ENCODE measurements around the gene LRRN2. TPM values are rescaled to one million over a fixed set of nuclear protein-coding genes. Genes with fewer than 3 reads are reported as not detected.

Gene LRRN2
- total and polyA plus RNA-seq, 9 donors: 0.23 to 9.7 (median 3.7) TPM

DNA sequence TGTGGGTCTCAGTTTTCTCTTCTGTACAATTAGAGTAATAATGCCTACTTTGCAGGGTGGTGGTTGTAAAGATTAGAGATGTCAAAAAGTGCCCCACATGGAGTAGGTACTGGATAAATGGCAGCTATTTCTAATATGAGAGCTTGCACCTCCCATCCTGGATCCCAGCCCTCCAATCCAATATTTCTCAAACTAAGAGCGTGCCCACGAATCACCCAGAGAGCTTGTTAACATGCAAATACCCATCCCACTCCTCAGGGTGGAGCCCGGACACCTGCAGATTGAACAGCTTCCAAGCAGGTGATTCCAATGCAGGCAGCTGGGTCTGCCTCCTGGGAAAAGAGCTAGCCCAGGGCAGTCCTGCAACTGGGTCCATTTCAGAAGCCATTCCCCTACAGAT is 33.0 kb downstream of the LRRN2 start:
- H3K4me1 ChIP-seq (ENCODE audit: insufficient read depth): no peaks in the 10 kb centered on the region
- no peak overlapping the region for H3K4me3 ChIP-seq
- intact Hi-C loops (cut with DNase I): no loop called here
- TF ChIP-seq POLR2A (IDR thresholded peaks at IDR 0.05): no peak
- TF ChIP-seq, protein P1, sequence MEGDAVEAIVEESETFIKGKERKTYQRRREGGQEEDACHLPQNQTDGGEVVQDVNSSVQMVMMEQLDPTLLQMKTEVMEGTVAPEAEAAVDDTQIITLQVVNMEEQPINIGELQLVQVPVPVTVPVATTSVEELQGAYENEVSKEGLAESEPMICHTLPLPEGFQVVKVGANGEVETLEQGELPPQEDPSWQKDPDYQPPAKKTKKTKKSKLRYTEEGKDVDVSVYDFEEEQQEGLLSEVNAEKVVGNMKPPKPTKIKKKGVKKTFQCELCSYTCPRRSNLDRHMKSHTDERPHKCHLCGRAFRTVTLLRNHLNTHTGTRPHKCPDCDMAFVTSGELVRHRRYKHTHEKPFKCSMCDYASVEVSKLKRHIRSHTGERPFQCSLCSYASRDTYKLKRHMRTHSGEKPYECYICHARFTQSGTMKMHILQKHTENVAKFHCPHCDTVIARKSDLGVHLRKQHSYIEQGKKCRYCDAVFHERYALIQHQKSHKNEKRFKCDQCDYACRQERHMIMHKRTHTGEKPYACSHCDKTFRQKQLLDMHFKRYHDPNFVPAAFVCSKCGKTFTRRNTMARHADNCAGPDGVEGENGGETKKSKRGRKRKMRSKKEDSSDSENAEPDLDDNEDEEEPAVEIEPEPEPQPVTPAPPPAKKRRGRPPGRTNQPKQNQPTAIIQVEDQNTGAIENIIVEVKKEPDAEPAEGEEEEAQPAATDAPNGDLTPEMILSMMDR (IDR thresholded peaks at IDR 0.05): no peak
- TF ChIP-seq EP300 (IDR thresholded peaks at IDR 0.05): no peak
- WGBS, 3 donors: 34 to 82% (median 41%) methylated on average over 3 of the region's 3 CpGs
- no peaks in the 10 kb centered on the region for H3K36me3 ChIP-seq
- H3K27ac ChIP-seq: no peak overlapping the region
- no peak for DNase-seq
- H3K9me3 ChIP-seq: no peaks in the 10 kb centered on the region
- no peaks in the 10 kb centered on the region for H3K27me3 ChIP-seq

DNA sequence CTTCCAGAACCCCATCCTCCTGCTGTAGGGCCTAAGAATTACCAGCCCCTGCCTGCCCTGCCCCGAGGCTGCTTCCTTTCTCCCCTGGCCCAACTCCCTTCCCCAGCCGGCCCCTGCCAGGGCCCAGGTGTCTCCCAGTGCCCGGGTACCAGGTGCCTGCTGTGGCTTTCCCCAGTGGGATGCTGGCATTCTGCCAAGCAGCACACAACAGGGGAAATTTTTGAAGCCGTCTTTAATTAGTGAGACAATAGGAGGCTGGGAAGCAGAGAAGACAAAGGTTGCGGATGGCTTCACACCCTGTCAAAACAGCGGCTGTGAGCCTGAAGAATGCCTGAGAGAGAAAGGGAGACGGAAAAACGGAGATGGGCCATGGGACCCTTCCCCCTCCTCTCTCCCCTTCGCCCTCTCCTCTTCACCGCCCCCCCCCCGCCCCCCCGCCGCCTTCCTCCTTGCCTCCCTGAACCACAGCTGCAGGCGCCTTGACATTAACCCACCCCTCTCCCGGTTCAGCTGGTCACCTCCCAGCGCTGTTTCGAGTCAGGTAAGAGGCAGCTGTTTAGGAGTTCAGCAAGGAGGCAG is 33.6 kb downstream of the LRRN2 start:
- 42 to 56% (median 45%) methylated on average over 15 to 16 of the region's 17 CpGs for WGBS, 3 donors
- intact Hi-C loops (cut with DNase I): no loop called here
- H3K4me1 ChIP-seq (ENCODE audit: insufficient read depth): no peaks in the 10 kb centered on the region
- no peaks in the 10 kb centered on the region for H3K27me3 ChIP-seq
- TF ChIP-seq, protein P1 (IDR thresholded peaks at IDR 0.05): no peak
- TF ChIP-seq POLR2A (IDR thresholded peaks at IDR 0.05): no peak
- TF ChIP-seq EP300 (IDR thresholded peaks at IDR 0.05): no peak
- H3K9me3 ChIP-seq: no peaks in the 10 kb centered on the region
- no peaks in the 10 kb centered on the region for H3K36me3 ChIP-seq
- H3K27ac ChIP-seq: no peak overlapping the region
- no peak overlapping the region for H3K4me3 ChIP-seq
- no peak for DNase-seq

DNA sequence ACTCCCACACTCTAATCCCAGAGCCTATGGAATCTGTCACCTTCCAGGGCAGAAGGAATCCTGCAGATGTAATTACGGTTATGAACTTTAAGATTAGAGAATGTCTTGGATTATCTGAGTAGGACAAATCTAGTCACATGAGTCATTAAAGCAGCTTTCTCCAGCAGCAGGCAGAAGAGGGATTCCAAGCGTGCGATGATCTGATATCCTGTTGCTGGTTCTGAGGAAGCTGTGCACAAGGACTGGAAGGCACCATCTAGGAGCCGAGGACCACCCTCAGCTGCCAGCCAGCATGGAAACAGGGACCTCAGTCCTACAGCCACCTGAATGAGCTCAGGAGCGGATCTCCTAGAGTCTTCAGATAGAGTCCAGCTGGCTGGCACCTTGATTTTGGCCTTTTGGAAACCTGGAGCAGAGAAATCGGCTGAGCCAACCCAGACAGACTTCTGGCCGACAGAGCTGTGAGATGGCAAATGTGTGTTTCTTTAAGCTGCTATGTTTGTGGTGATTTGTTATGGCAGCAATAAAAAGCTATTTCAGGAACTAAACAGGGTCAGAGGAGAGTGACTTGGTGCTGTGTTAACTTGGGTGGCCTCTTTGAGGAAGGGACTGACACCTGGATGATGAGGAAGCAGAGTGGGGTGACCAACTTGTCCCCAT is 34.5 kb downstream of the LRRN2 start:
- 73 to 87% (median 77%) methylated on average over 7 of the region's 7 CpGs for WGBS, 3 donors
- Histone ChIP-seq H3K27ac (no peak overlapping the region), H3K36me3 (no peaks in the 10 kb centered on the region), H3K4me3 (no peak overlapping the region), H3K4me1 (ENCODE audit: insufficient read depth) (no peaks in the 10 kb centered on the region), H3K27me3 (no peaks in the 10 kb centered on the region), H3K9me3 (no peaks in the 10 kb centered on the region)
- TF ChIP-seq POLR2A (IDR thresholded peaks at IDR 0.05): no peak
- TF ChIP-seq EP300 (IDR thresholded peaks at IDR 0.05): no peak
- TF ChIP-seq, protein P1 (IDR thresholded peaks at IDR 0.05): no peak
- no peak for DNase-seq
- intact Hi-C loops (cut with DNase I): no loop called here

DNA sequence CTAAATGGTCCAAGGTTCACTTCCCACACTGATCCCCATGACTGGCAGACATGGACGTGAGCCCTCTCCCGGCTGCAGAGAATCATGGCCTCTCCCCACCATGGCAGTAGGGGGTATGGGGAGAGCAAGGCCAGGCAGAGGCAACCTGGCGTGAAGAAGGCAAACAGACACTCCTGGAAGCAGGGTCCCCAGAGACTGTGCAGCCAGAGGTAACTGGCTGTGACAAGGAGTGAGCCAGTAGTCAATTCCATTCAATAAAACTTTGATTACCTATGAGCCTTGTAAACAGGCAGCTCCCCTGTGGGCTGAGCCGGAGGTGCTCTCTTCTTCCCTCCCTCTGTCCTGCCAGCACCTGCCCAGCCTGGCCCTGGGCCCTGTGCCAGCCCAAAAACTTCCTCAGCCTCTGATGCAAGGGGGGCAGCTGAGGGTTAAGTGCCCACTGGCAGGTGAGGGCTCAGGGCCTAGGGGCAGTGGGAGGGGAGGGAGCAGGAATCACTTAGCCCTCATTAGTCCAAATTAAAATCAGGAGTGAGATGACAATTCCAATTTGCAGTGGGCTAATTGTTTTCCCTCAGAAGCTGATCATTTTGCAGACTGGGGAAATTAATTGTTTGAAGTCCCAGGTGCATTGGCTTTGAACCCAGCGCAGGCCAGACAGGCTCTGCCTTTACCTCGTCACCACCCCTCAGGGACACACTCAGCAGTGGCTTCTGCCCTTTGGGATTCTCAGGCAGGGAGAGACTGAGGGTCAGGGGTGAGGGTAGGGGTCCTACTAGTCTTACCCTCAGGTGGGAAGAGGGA is 35.6 kb downstream of the LRRN2 start:
- Histone ChIP-seq H3K27me3 (no peaks in the 10 kb centered on the region), H3K36me3 (no peaks in the 10 kb centered on the region), H3K9me3 (no peaks in the 10 kb centered on the region), H3K4me1 (ENCODE audit: insufficient read depth) (no peaks in the 10 kb centered on the region), H3K27ac (no peak overlapping the region), H3K4me3 (no peak overlapping the region)
- TF ChIP-seq, protein P1 (IDR thresholded peaks at IDR 0.05): no peak
- TF ChIP-seq EP300 (IDR thresholded peaks at IDR 0.05) (no peak), POLR2A (IDR thresholded peaks at IDR 0.05) (no peak)
- DNase-seq: no peak
- WGBS, 3 donors: 86 to 89% (median 88%) methylated on average over 6 of the region's 6 CpGs
- intact Hi-C loops (cut with DNase I): no loop called here
